WTC11 (cell line): ENCODE data around the gene GRAP2. TPM values are rescaled to one million over a fixed set of nuclear protein-coding genes. Genes with fewer than 3 reads are reported as not detected.

Experiments used
- ATAC-seq: fragments of 200-7000 bp; cut with Tn5 transposase; 2 replicates; pipeline ENCODE4 v1.10.0; 2021; ENCODE audit warnings: mild to moderate bottlenecking, moderate library complexity
- CTCF ChIA-PET: fragments of 300-600 bp; sonication (Branson Sonifier 250); formaldehyde crosslinking; loops from one replicate; lab custom pipeline; 2021; ENCODE audit warnings: antibody characterized with exemption; lab: Charles Lee
- POLR2A ChIA-PET: fragments of 350-600 bp; sonication (Branson Sonifier 250); formaldehyde crosslinking; loops from one replicate; lab custom pipeline; 2021; ENCODE audit warnings: antibody characterized with exemption; lab: Charles Lee
- DNase-seq: peaks from one replicate; pipeline ENCODE4 v3.0.0; 2021; ENCODE audit warnings: low spot score
- H3K27ac Mint-ChIP-seq: 2 replicates; pipeline ENCODE4 v1.8.0; 2021; ENCODE audit warnings: mixed read lengths
- H3K27me3 Mint-ChIP-seq: 2 replicates; pipeline ENCODE4 v1.8.0; 2021; ENCODE audit warnings: low read depth, mild to moderate bottlenecking, moderate library complexity, mixed read lengths
- H3K36me3 Mint-ChIP-seq: 2 replicates; pipeline ENCODE4 v1.8.0; 2021; ENCODE audit warnings: mixed read lengths
- H3K4me1 Mint-ChIP-seq: 2 replicates; pipeline ENCODE4 v1.8.0; 2022; ENCODE audit warnings: mixed read lengths
- H3K4me3 Mint-ChIP-seq: 2 replicates; pipeline ENCODE4 v1.8.0; 2021; ENCODE audit warnings: mild to moderate bottlenecking, moderate library complexity, mixed read lengths
- H3K9me3 Mint-ChIP-seq: 2 replicates; pipeline ENCODE4 v1.8.0; 2021; ENCODE audit warnings: mixed read lengths
- AR ChIP-seq: fragments of 250-450 bp; sonication (Bioruptor Pico); IDR thresholded peaks from 2 replicates; pipeline ENCODE4 v1.9.0; 2021; ENCODE audit warnings: mild to moderate bottlenecking
- ATF2 ChIP-seq: sonication (generic); formaldehyde crosslinking; IDR thresholded peaks from 2 replicates; pipeline ENCODE4 v1.8.1; 2022; ENCODE audit warnings: low read depth, missing genetic modification reagents, borderline replicate concordance
- GABPB1 ChIP-seq: sonication (generic); formaldehyde crosslinking; IDR thresholded peaks from 2 replicates; pipeline ENCODE4 v1.8.1; 2023; ENCODE audit warnings: mild to moderate bottlenecking, missing genetic modification reagents
- NFATC4 ChIP-seq: fragments of 250-450 bp; sonication (Bioruptor Pico); IDR thresholded peaks from 2 replicates; pipeline ENCODE4 v1.9.0; 2021; ENCODE audit warnings: mild to moderate bottlenecking
- NR2C2 ChIP-seq: sonication (generic); formaldehyde crosslinking; IDR thresholded peaks from 2 replicates; pipeline ENCODE4 v1.8.0; 2022; ENCODE audit warnings: mild to moderate bottlenecking, missing genetic modification reagents
- OVOL2 ChIP-seq: fragments of 250-450 bp; sonication (Bioruptor Pico); IDR thresholded peaks from 2 replicates; pipeline ENCODE4 v1.9.0; 2021; ENCODE audit warnings: mild to moderate bottlenecking, borderline replicate concordance
- SMAD3 ChIP-seq: sonication (generic); formaldehyde crosslinking; IDR thresholded peaks from 2 replicates; pipeline ENCODE4 v1.8.0; 2022; ENCODE audit warnings: missing genetic modification reagents, mild to moderate bottlenecking, borderline replicate concordance
- SOX15 ChIP-seq: fragments of 250-450 bp; sonication (Bioruptor Pico); IDR thresholded peaks from 2 replicates; pipeline ENCODE4 v1.9.0; 2021; ENCODE audit warnings: mild to moderate bottlenecking
- SP1 ChIP-seq: sonication (generic); formaldehyde crosslinking; conservative IDR thresholded peaks from 2 replicates; pipeline ENCODE4 v1.8.1; 2022; ENCODE audit warnings: missing genetic modification reagents
- STAT6 ChIP-seq: sonication (generic); formaldehyde crosslinking; conservative IDR thresholded peaks from 2 replicates; pipeline ENCODE4 v1.8.1; 2023; ENCODE audit warnings: mild to moderate bottlenecking, low read depth, missing genetic modification reagents, moderate library complexity
- TEAD1 ChIP-seq: sonication (generic); formaldehyde crosslinking; IDR thresholded peaks from 2 replicates; pipeline ENCODE4 v1.8.0; 2022; ENCODE audit warnings: mild to moderate bottlenecking, missing genetic modification reagents
- TEAD4 ChIP-seq: sonication (generic); formaldehyde crosslinking; IDR thresholded peaks from 2 replicates; pipeline ENCODE4 v1.8.0; 2022; ENCODE audit warnings: mild to moderate bottlenecking, missing genetic modification reagents
- ZBTB21 ChIP-seq: sonication (generic); formaldehyde crosslinking; IDR thresholded peaks from 2 replicates; pipeline ENCODE4 v1.8.1; 2023; ENCODE audit warnings: mild to moderate bottlenecking, missing genetic modification reagents, borderline replicate concordance
- ZNF232 ChIP-seq: sonication (generic); formaldehyde crosslinking; IDR thresholded peaks from 2 replicates; pipeline ENCODE4 v1.8.0; 2022; ENCODE audit warnings: mild to moderate bottlenecking, missing genetic modification reagents
- ZNF317 ChIP-seq: sonication (generic); formaldehyde crosslinking; IDR thresholded peaks from 2 replicates; pipeline ENCODE4 v1.8.1; 2023; ENCODE audit warnings: low read depth, mild to moderate bottlenecking, moderate library complexity, missing genetic modification reagents, borderline replicate concordance
- ZNF416 ChIP-seq: fragments of 250-450 bp; sonication (Bioruptor Pico); IDR thresholded peaks from 2 replicates; pipeline ENCODE4 v1.9.0; 2021; ENCODE audit warnings: mild to moderate bottlenecking, inconsistent platforms
- ZNF532 ChIP-seq: fragments of 250-450 bp; sonication (Bioruptor Pico); IDR thresholded peaks from 2 replicates; pipeline ENCODE4 v1.9.0; 2021; ENCODE audit warnings: mild to moderate bottlenecking, borderline replicate concordance
- total RNA-seq: library from RNA; stranded (reverse); gene quantifications from 3 replicates; pipeline ENCODE4 v1.2.3, GENCODE V29; 2021

Gene GRAP2
- total RNA-seq, 1 experiment from 2014 or later: 0.33 TPM

- TF ChIP-seq AR (CRISPR knock-in tag): no peak
- TF ChIP-seq ZNF232 (CRISPR knock-in tag): no peak
These were observed 104.0 kb downstream of the GRAP2 start (continued) for GRCh38 chr22:40004836-40005235.

GRCh38 chr22:40006641-40007040, 105.8 kb downstream of the GRAP2 start:
- H3K4me1 Mint-ChIP-seq: peaks cover 78% of the 10 kb centered on the region
- peaks cover 12% of the 10 kb centered on the region; the same call in 1 of the 2 replicates for H3K36me3 Mint-ChIP-seq
- no peak for ATAC-seq
- no peaks in the 10 kb centered on the region for H3K9me3 Mint-ChIP-seq
- H3K27me3 Mint-ChIP-seq: no peaks in the 10 kb centered on the region
- no peak overlapping the region for H3K4me3 Mint-ChIP-seq
- H3K27ac Mint-ChIP-seq: peak overlapping the region; percentile 85; the same call in 1 of the 2 replicates
- POLR2A ChIA-PET: no interaction called here
- no peak for TF ChIP-seq ZNF532 (CRISPR knock-in tag)
- TF ChIP-seq ZNF232 (CRISPR knock-in tag): no peak
- TF ChIP-seq ZBTB21 (CRISPR knock-in tag): no peak
- no peak for TF ChIP-seq TEAD1 (CRISPR knock-in tag)
- TF ChIP-seq TEAD4 (CRISPR knock-in tag): no peak
- no peak for TF ChIP-seq ZNF317 (CRISPR knock-in tag)
- no peak for TF ChIP-seq NFATC4
- TF ChIP-seq, all 79 proteins: peak for 0
- DNase-seq: no peak
- CTCF ChIA-PET: interaction anchor here (3.0 kb wide), 1 partner anchor 17 kb away, joined by 15 read pairs; no protein-coding TSS in a partner anchor

- Mint-ChIP-seq H3K27me3 (no peaks in the 10 kb centered on the region), H3K4me1 (peaks cover 65% of the 10 kb centered on the region), H3K9me3 (peaks cover 2% of the 10 kb centered on the region), H3K36me3 (peaks cover 16% of the 10 kb centered on the region), H3K4me3 (no peak overlapping the region), H3K27ac (peak overlapping the region; percentile 57)
- DNase-seq (no peak), ATAC-seq (no peak)
- CTCF ChIA-PET: interaction anchor here (1.2 to 3.1 kb wide), 3 partner anchors 16 to 75 kb away, joined by 3 to 56 read pairs (median 26); no protein-coding TSS in a partner anchor
- POLR2A ChIA-PET: interaction anchor here (0.6 kb wide), 1 partner anchor 27 kb away, joined by 3 read pairs; no protein-coding TSS in a partner anchor
- no peak for TF ChIP-seq SP1
- TF ChIP-seq ATF2: no peak
- TF ChIP-seq SMAD3 (CRISPR knock-in tag): no peak
- TF ChIP-seq SOX15 (CRISPR knock-in tag): no peak
- TF ChIP-seq OVOL2: no peak
- no peak for TF ChIP-seq NR2C2 (CRISPR knock-in tag)
- no peak for TF ChIP-seq ZNF416 (CRISPR knock-in tag)
- no peak for TF ChIP-seq STAT6 (CRISPR knock-in tag)
- no peak for TF ChIP-seq GABPB1 (CRISPR knock-in tag)
These were observed 107.2 kb downstream of the GRAP2 start for GRCh38 chr22:40007853-40008710.
